GM19438 (cell line): ENCODE measurements around the gene POLR3B.

Experiments
- ATAC-seq: cut with Tn5 transposase; IDR thresholded peaks from one replicate; pipeline ENCODE4 v1.9.1; 2021; ENCODE audit warnings: low read depth; ENCODE audit not compliant: unreplicated experiment

The POLR3B gene

GRCh38 chr12:106522708-106523107 is 165.2 kb downstream of the POLR3B start:
- no peak for ATAC-seq

- no peak for ATAC-seq
These were observed 169.8 kb downstream of the POLR3B start for GRCh38 chr12:106527356-106527755.

- ATAC-seq: no peak
These were observed 183.7 kb downstream of the POLR3B start for GRCh38 chr12:106541201-106541600.

GRCh38 chr12:106551410-106551809 is 193.9 kb downstream of the POLR3B start:
- no peak for ATAC-seq

- no peak for ATAC-seq
These were observed 194.7 kb downstream of the POLR3B start for GRCh38 chr12:106552228-106552627.
